ES-I3 (cell line): ENCODE data around the gene LRRC4C.
"Not testable (repeated sequence)": the region's sequence is repeated elsewhere in the genome, so short reads cannot be mapped to it uniquely, and the experiment has no call there.

Experiments used
- H3K36me3 ChIP-seq: 2 replicates; pipeline ENCODE4 v1.6.1; 2013; ENCODE audit warnings: mild to moderate bottlenecking, low read length, control low read depth, moderate library complexity; ENCODE audit not compliant: insufficient read depth
- H3K4me1 ChIP-seq: 2 replicates; pipeline ENCODE4 v1.6.1; 2013; ENCODE audit warnings: mild to moderate bottlenecking, control low read depth, low read length; ENCODE audit not compliant: insufficient read depth
- H3K9ac ChIP-seq: 2 replicates; pipeline ENCODE4 v1.6.1; 2013; ENCODE audit warnings: low read depth, mild to moderate bottlenecking, low read length, moderate library complexity
- H3K9me3 ChIP-seq: 2 replicates; pipeline ENCODE4 v1.6.1; 2013; ENCODE audit warnings: mild to moderate bottlenecking, low read length, moderate library complexity; ENCODE audit not compliant: control insufficient read depth, insufficient read depth

LRRC4C gene

GRCh38 chr11:40647295-40647694, 812.2 kb downstream of the LRRC4C start:
- Histone ChIP-seq H3K9me3 (peaks cover 19% of the 10 kb centered on the region), H3K9ac (no peak overlapping the region), H3K36me3 (no peaks in the 10 kb centered on the region), H3K4me1 (no peaks in the 10 kb centered on the region)

DNA sequence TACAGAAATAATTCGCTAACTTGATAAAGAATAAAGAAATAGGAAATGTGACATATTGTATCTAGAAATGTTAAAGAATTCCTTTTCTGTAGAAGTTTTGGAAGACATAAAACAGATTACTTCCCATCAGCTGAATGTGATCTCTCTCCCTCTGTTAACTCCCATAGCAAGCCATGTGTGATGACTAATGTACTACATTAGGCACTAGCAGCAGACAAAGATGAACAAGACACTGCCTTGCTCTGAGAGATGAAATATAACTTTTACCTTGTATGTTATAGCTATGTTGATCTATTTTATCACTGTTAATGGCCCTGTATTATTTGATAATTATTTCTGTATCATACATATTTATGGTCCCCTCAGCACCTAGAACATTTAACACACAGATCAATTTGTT, 817.2 kb downstream of the LRRC4C start:
- no peaks in the 10 kb centered on the region for H3K9me3 ChIP-seq
- H3K36me3 ChIP-seq = no peaks in the 10 kb centered on the region
- H3K9ac ChIP-seq = no peak overlapping the region
- H3K4me1 ChIP-seq = no peaks in the 10 kb centered on the region

- no peaks in the 10 kb centered on the region for H3K36me3 ChIP-seq
- no peaks in the 10 kb centered on the region for H3K4me1 ChIP-seq
- no peak overlapping the region for H3K9ac ChIP-seq
- H3K9me3 ChIP-seq = no peaks in the 10 kb centered on the region
These were observed 839.8 kb downstream of the LRRC4C start for GRCh38 chr11:40619654-40620053.

DNA sequence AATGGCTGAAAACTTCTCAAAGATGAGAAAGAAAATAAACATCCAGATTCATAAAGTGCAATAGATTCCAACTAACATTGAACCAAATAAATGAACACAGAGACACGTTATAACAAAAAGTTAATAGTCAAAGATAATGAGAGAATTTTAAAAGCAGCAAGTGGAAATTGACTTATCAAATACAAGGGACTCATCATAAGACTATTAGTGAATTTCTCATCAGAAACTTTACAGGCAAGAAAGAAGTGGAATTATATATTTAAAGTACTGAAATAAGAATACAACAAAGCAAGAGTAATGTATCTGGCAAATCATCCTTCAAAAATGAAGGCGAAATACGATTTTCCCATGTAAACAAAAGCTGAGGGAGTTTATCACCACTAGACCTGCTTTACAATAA, 852.7 kb downstream of the LRRC4C start:
- Histone ChIP-seq H3K9me3 (peaks cover 15% of the 10 kb centered on the region), H3K9ac (no peak overlapping the region), H3K4me1 (0 out of 2 replicates have a peak, but pooled peaks cover 4% of the 10 kb centered on the region), H3K36me3 (no peaks in the 10 kb centered on the region)

- H3K9ac ChIP-seq = no peak overlapping the region
- H3K4me1 ChIP-seq = 0 out of 2 replicates have a peak, but pooled peaks cover 4% of the 10 kb centered on the region
- no peaks in the 10 kb centered on the region for H3K36me3 ChIP-seq
- peaks cover 15% of the 10 kb centered on the region for H3K9me3 ChIP-seq
These were observed 856.4 kb downstream of the LRRC4C start for GRCh38 chr11:40602866-40603552.

DNA sequence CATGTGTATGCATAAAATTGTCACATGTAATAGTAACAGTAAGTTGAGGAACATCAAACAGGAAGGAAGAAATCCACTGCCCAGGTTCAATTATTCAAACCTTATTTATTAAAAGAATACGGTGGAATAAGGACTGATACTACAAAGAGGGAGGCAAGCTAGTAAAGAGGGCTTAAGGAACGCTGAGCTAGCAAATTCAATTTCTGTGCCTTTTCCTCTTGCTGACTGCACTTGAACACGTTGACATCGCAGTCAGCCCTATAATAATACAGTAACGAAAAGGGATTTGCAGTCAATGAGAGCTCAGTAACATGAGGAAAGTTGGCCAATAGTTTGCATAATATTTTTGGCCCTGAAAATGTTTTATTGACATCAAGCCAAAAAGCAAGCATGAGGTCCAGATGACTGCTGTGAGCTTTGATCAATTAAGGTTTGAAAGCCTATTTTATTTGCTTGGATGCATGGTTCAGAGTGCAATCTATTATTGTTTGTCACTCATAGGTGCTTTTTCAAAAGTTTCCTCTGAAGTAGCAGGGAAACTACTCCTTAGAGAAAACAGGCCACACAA, 861.8 kb downstream of the LRRC4C start:
- Histone ChIP-seq H3K36me3 (no peaks in the 10 kb centered on the region), H3K4me1 (0 out of 2 replicates have a peak, but pooled peaks cover 2% of the 10 kb centered on the region), H3K9ac (no peak overlapping the region), H3K9me3 (no peaks in the 10 kb centered on the region)

GRCh38 chr11:40573254-40573891, 886.1 kb downstream of the LRRC4C start:
- Histone ChIP-seq H3K4me1 (no peaks in the 10 kb centered on the region), H3K9ac (no peak overlapping the region), H3K9me3 (no peaks in the 10 kb centered on the region), H3K36me3 (no peaks in the 10 kb centered on the region)

GRCh38 chr11:40569947-40570531, 889.4 kb downstream of the LRRC4C start:
- no peaks in the 10 kb centered on the region for H3K9me3 ChIP-seq

GRCh38 chr11:40567392-40567791, 892.1 kb downstream of the LRRC4C start:
- H3K4me1 ChIP-seq = no peaks in the 10 kb centered on the region

More at GRCh38 chr11:40569947-40570531, 889.4 kb downstream of the LRRC4C start:
- Histone ChIP-seq H3K9ac (no peak overlapping the region), H3K4me1 (no peaks in the 10 kb centered on the region), H3K36me3 (no peaks in the 10 kb centered on the region)

DNA sequence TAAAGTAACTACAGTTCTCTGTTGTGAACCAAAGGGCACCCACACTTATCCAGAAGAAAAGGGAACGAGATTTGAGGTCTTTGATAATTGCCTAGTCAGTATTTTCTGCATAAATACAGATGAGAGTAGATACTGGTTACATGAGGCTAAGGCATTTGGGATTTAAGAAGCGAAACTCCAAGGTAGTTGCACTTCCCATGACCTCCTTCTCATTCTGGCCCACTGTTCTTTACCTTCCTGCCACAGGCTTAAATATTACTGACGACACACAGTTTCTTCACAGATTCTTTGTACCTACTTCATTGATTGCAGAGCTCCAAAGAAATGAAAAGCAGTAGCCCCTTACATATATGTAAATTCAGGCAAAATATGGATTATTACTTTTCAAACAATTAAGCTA, 915.3 kb downstream of the LRRC4C start:
- no peaks in the 10 kb centered on the region for H3K36me3 ChIP-seq
- no peak overlapping the region for H3K9ac ChIP-seq
- no peaks in the 10 kb centered on the region for H3K4me1 ChIP-seq
- H3K9me3 ChIP-seq = no peaks in the 10 kb centered on the region

More at GRCh38 chr11:40567392-40567791, 892.1 kb downstream of the LRRC4C start:
- Histone ChIP-seq H3K9me3 (no peaks in the 10 kb centered on the region), H3K36me3 (no peaks in the 10 kb centered on the region), H3K9ac (no peak overlapping the region)

- Histone ChIP-seq H3K9me3 (no peaks in the 10 kb centered on the region), H3K36me3 (no peaks in the 10 kb centered on the region), H3K4me1 (no peaks in the 10 kb centered on the region), H3K9ac (no peak overlapping the region)
These were observed 916.6 kb downstream of the LRRC4C start for GRCh38 chr11:40542821-40543220.

- Histone ChIP-seq H3K36me3 (no peaks in the 10 kb centered on the region), H3K4me1 (no peaks in the 10 kb centered on the region), H3K9ac (no peak overlapping the region), H3K9me3 (no peaks in the 10 kb centered on the region)
These were observed 921.7 kb downstream of the LRRC4C start for GRCh38 chr11:40537734-40538133.

DNA sequence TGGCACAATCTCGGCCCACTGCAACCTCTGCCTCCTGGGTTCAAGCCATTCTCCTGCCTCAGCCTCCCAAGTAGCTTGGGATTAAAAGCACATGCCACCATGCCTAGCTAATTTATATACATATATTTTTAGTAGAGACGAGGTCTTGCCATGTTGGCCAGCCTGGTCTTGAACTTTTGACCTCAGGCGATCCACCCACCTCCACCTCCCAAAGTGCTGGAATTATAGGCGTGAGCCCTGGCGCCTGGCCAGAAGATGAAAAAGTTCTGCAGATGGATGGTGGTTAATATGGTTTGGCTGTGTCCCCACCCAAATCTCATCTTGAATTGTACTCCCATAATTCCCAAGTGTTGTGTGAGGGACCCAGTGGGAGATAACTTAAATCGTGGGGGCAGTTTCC, 937.4 kb downstream of the LRRC4C start:
- not testable (repeated sequence) for H3K9me3 ChIP-seq, H3K4me1 ChIP-seq, H3K36me3 ChIP-seq, H3K9ac ChIP-seq

DNA sequence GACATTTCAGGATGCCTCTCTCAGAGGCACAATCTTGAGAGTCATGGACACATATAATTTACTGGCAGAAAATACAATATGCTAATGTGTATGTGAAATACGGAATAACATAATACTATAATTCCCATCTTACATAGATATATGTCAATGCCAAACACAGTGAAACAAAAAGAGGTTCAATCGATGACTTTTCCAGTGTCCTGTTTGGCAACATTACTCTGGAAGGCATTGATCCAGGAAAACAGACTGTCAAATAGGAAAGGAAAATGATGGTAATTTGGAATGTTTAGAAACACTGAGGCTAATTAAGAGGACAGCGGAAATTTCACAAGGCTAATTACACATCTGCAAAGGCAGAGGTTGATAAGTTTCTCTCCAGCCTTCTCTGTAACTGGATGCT, 942.3 kb downstream of the LRRC4C start:
- H3K4me1 ChIP-seq = no peaks in the 10 kb centered on the region
- H3K36me3 ChIP-seq = no peaks in the 10 kb centered on the region
- no peaks in the 10 kb centered on the region for H3K9me3 ChIP-seq
- H3K9ac ChIP-seq = no peak overlapping the region

GRCh38 chr11:40514124-40514523, 945.3 kb downstream of the LRRC4C start:
- H3K9ac ChIP-seq = no peak overlapping the region

More at GRCh38 chr11:40514124-40514523, 945.3 kb downstream of the LRRC4C start:
- H3K9me3 ChIP-seq = no peaks in the 10 kb centered on the region
- H3K4me1 ChIP-seq = no peaks in the 10 kb centered on the region
- H3K36me3 ChIP-seq = no peaks in the 10 kb centered on the region
